K562 (cell line): ENCODE data around the gene MRGPRD. TPM values are rescaled to one million over a fixed set of nuclear protein-coding genes. Genes with fewer than 3 reads are reported as not detected.

Experiments used
- ATAC-seq: fragments of 200-7000 bp; cut with Tn5 transposase; 3 replicates; pipeline ENCODE4 v1.9.1; 2020; ENCODE audit warnings: moderate library complexity
- BruUV-seq: library from RNA; stranded (reverse); fragments of 400-500 nt; replicated peaks from 2 replicates; lab custom pipeline; 2021; lab: Mats Ljungman, UMichigan
- CTCF ChIA-PET: fragments of 300-600 bp; formaldehyde crosslinking; extraction: SDS; loops from one replicate; lab custom pipeline; 2021; ENCODE audit warnings: low intra/inter-chr PET ratio; lab: Yijun Ruan, JAX
- POLR2A ChIA-PET: fragments of 300-600, 350-650 bp; sonication (Branson Sonifier 250); formaldehyde crosslinking; extraction: SDS; loops from one replicate; lab custom pipeline; 2021; ENCODE audit warnings: antibody characterized with exemption, inconsistent platforms; lab: Yijun Ruan, JAX
- DNase-seq, 4 experiments: peaks; one replicate each; pipeline versions ENCODE4 v3.0.0 to v3.0.0-alpha.2; 2011 to 2018; ENCODE audit warnings: low spot score in 3 of 4, mixed read lengths in 3 of 4; ENCODE audit errors: extremely low read depth in 1 of 4
- FAIRE-seq: peaks from 2 replicates; lab custom pipeline; 2011; peaks lifted over from hg19 to GRCh38; lab: Jason Lieb, UNC
- H2AFZ ChIP-seq: 2 replicates; pipeline ENCODE4 v1.6.0; 2011; ENCODE audit warnings: low read depth, low read length, control low read depth, inconsistent platforms
- H3K27ac ChIP-seq: fragments of 200-600 bp; 3 replicates; pipeline ENCODE4 v1.8.0; 2011; ENCODE audit warnings: low read depth, mild to moderate bottlenecking, control low read depth, inconsistent platforms, low read length, moderate library complexity, mixed read lengths; ENCODE audit errors: extremely low read depth
- H3K27me3 ChIP-seq, 2 experiments: fragments of 300-600 bp in 1 of 2; 2 replicates in 1 of 2; 3 replicates in 1 of 2; pipeline versions ENCODE4 v1.6.0 to v1.8.0; 2011; ENCODE audit warnings: inconsistent platforms in 2 of 2, low read length in 2 of 2, mild to moderate bottlenecking in 1 of 2, mixed read lengths in 1 of 2, moderate library complexity in 1 of 2; ENCODE audit not compliant: control insufficient read depth in 2 of 2, insufficient read depth in 2 of 2
- H3K36me3 ChIP-seq: fragments of 300-600 bp; 3 replicates; pipeline ENCODE4 v1.8.0; 2011; ENCODE audit warnings: mild to moderate bottlenecking, low read length, inconsistent platforms; ENCODE audit not compliant: control insufficient read depth, insufficient read depth
- H3K4me1 ChIP-seq, 2 experiments: fragments of 200-600 bp in 1 of 2; replicated peaks in 1 of 2; 2 replicates in 1 of 2; 3 replicates in 1 of 2; pipeline versions ENCODE4 v1.5.1 to v1.8.0; 2011; ENCODE audit warnings: inconsistent platforms in 2 of 2, low read length in 2 of 2, mild to moderate bottlenecking in 1 of 2, mixed read lengths in 1 of 2, moderate library complexity in 1 of 2; ENCODE audit not compliant: control insufficient read depth in 2 of 2, insufficient read depth in 2 of 2
- H3K4me2 ChIP-seq: 2 replicates; pipeline ENCODE4 v1.6.1; 2011; ENCODE audit warnings: low read length, control low read depth, inconsistent platforms, mixed read lengths; ENCODE audit not compliant: insufficient read depth
- H3K4me3 ChIP-seq: fragments of 200-600 bp; sonication (generic), shearing (Covaris generic); 2 replicates; pipeline ENCODE4 v1.5.1; 2016; ENCODE audit warnings: control low read depth, inconsistent platforms
- H3K79me2 ChIP-seq: fragments of 200-600 bp; 3 replicates; pipeline ENCODE4 v1.8.0; 2011; ENCODE audit warnings: low read length, inconsistent platforms; ENCODE audit not compliant: control insufficient read depth, insufficient read depth
- H3K9ac ChIP-seq, 2 experiments: 2 replicates each; pipeline versions ENCODE4 v1.6.0 to v1.6.1; 2011; ENCODE audit warnings: low read depth in 2 of 2, low read length in 2 of 2, control low read depth in 1 of 2, inconsistent platforms in 1 of 2, mild to moderate bottlenecking in 1 of 2, mixed read lengths in 1 of 2; ENCODE audit not compliant: insufficient read depth in 1 of 2
- H3K9me1 ChIP-seq: one replicate; pipeline ENCODE4 v1.6.0; 2011; ENCODE audit warnings: inconsistent platforms, mild to moderate bottlenecking, low read length, moderate library complexity; ENCODE audit not compliant: control insufficient read depth, insufficient read depth
- H3K9me3 ChIP-seq: replicated peaks from 2 replicates; pipeline ENCODE4 v1.5.1; 2011; ENCODE audit warnings: low read depth, low read length, inconsistent platforms; ENCODE audit not compliant: control insufficient read depth, insufficient read depth
- H4K20me1 ChIP-seq: replicated peaks from 2 replicates; pipeline ENCODE4 v1.6.1; 2011; ENCODE audit warnings: low read length, inconsistent platforms, mixed read lengths; ENCODE audit not compliant: control insufficient read depth, insufficient read depth
- BCOR ChIP-seq: fragments of 450-650 bp; IDR thresholded peaks from 2 replicates; pipeline ENCODE4 v1.6.1; 2016
- CGGBP1 ChIP-seq: fragments of 250-450 bp; sonication (Bioruptor Pico); IDR thresholded peaks from 2 replicates; pipeline ENCODE4 v1.9.0; 2021; ENCODE audit warnings: mild to moderate bottlenecking
- FIP1L1 ChIP-seq: fragments of 200-400 bp; formaldehyde crosslinking; IDR thresholded peaks from 2 replicates; pipeline ENCODE4 v1.6.1; 2018; ENCODE audit warnings: mild to moderate bottlenecking, low read depth, low read length; ENCODE audit not compliant: poor library complexity, severe bottlenecking
- GABPB1 ChIP-seq: sonication (generic); formaldehyde crosslinking; IDR thresholded peaks from 2 replicates; pipeline ENCODE4 v1.8.0; 2022; ENCODE audit warnings: mild to moderate bottlenecking, missing genetic modification reagents
- GATAD2A ChIP-seq: fragments of 450-650 bp; IDR thresholded peaks from 2 replicates; pipeline ENCODE4 v1.6.1; 2017
- LARP7 ChIP-seq: fragments of 450-650 bp; IDR thresholded peaks from 2 replicates; pipeline ENCODE4 v1.6.1; 2016
- NFATC3 ChIP-seq: fragments of 450-650 bp; IDR thresholded peaks from 2 replicates; pipeline ENCODE4 v1.6.1; 2017; ENCODE audit warnings: mild to moderate bottlenecking
- NR0B1 ChIP-seq: fragments of 450-650 bp; IDR thresholded peaks from one replicate; pipeline ENCODE4 v1.6.1; 2018; ENCODE audit warnings: mild to moderate bottlenecking, moderate library complexity; ENCODE audit not compliant: partially characterized antibody
- NR4A1 ChIP-seq, 2 experiments: fragments of 250-450 bp in 1 of 2; fragments of 450-650 bp in 1 of 2; sonication (Bioruptor Pico) in 1 of 2; IDR thresholded peaks; 2 replicates each; pipeline versions ENCODE4 v1.4.0 to v1.6.1; 2016 to 2020; ENCODE audit warnings: mild to moderate bottlenecking in 2 of 2, missing compliant biosample characterization in 1 of 2, missing genetic modification characterization in 1 of 2, moderate library complexity in 1 of 2
- PHF21A ChIP-seq: fragments of 450-650 bp; IDR thresholded peaks from 2 replicates; pipeline ENCODE4 v1.6.1; 2017; ENCODE audit warnings: low read depth, borderline replicate concordance
- PHTF2 ChIP-seq: fragments of 250-450 bp; sonication (Bioruptor Pico); IDR thresholded peaks from 2 replicates; pipeline ENCODE4 v1.5.0; 2021; ENCODE audit warnings: mild to moderate bottlenecking
- SNRNP70 ChIP-seq: fragments of 200-400 bp; formaldehyde crosslinking; optimal IDR thresholded peaks from 2 replicates; pipeline ENCODE3; 2017; ENCODE audit warnings: low read depth, low read length
- TARDBP ChIP-seq: fragments of 450-650 bp; IDR thresholded peaks from 2 replicates; pipeline ENCODE4 v1.6.1; 2016
- ZNF121 ChIP-seq: sonication (generic); formaldehyde crosslinking; conservative IDR thresholded peaks from 2 replicates; pipeline ENCODE4 v1.8.0; 2022; ENCODE audit warnings: missing genetic modification reagents
- ZNF398 ChIP-seq: fragments of 250-450 bp; sonication (Bioruptor Pico); IDR thresholded peaks from 2 replicates; pipeline ENCODE4 v1.8.0; 2021; ENCODE audit warnings: moderate library complexity, mild to moderate bottlenecking, inconsistent platforms
- WGBS: fragments of 100-300 bp; shearing (Covaris generic); methylation state at CpG from one replicate; pipeline ENCODE4 v1.1.6; 2016; ENCODE audit warnings: low coverage, mixed read lengths; ENCODE audit not compliant: insufficient coverage; ENCODE audit errors: missing lambda C conversion rate; 5-methylcytosine and 5-hydroxymethylcytosine counted together
- in situ Hi-C: fragments of 300-500 bp; cut with MboI; formaldehyde crosslinking; loops from 4 replicates; pipeline ENCODE4 v1.15.0; 2018; ENCODE audit warnings: inconsistent platforms, mixed read lengths
- intact Hi-C: fragments of 100-400 bp; cut with micrococcal nuclease; formaldehyde crosslinking; loops from 2 replicates; pipeline ENCODE4 v1.14.2; 2022
- polyA plus RNA-seq, 8 experiments: library from polyadenylated mRNA; depleted of rRNA in 4 of 8; stranded (reverse) in 5 of 8; unstranded in 3 of 8; fragments of >200 nt; fragmentation: Nextera tagmentation in 2 of 8; fragmentation: Illumina TruSeq in 1 of 8; extraction: Ambion mirVana in 2 of 8; extraction: Trizol in 1 of 8; gene quantifications; 2 replicates each; pipeline versions ENCODE4 v1.2.1 to v1.2.3, GENCODE V29; 2011 to 2014; ENCODE audit warnings: inconsistent platforms in 1 of 8, missing spikeins in 1 of 8
- total RNA-seq, 7 experiments: library from RNA; depleted of rRNA in 6 of 7; stranded (reverse); fragments of >200 nt in 6 of 7; fragmentation: Illumina TruSeq in 2 of 7; extraction: Trizol in 2 of 7; gene quantifications; 2 replicates each; pipeline versions ENCODE4 v1.2.1 to v1.2.3, GENCODE V29; 2011 to 2021; ENCODE audit warnings: low replicate concordance in 1 of 7

The MRGPRD gene
- total and polyA plus RNA-seq, 9 of the 15 experiments (the other 6 are each of a cell fraction or from before 2014, with no cell fraction given): not detected

- Histone ChIP-seq H3K79me2 (no peaks in the 10 kb centered on the region), H3K27ac (no peak overlapping the region), H2AFZ (no peak overlapping the region), H3K9ac (no peak overlapping the region), H3K4me2 (no peak overlapping the region), H3K9me3 (no peaks in the 10 kb centered on the region)
- DNase-seq: no peak
- no peak for ATAC-seq
- BruUV-seq: no TSS peak
- 4% methylated on average over 8 of the region's 12 CpGs for WGBS
- intact Hi-C loops: no loop called here
- FAIRE-seq: no peak
- in situ Hi-C loops: no loop called here
- TF ChIP-seq FIP1L1 (no peak), TARDBP (no peak), ZNF121 (no peak), CGGBP1 (CRISPR knock-in tag) (no peak), ZNF398 (CRISPR knock-in tag) (no peak), NFATC3 (no peak), SNRNP70 (no peak), NR0B1 (no peak), BCOR (no peak), PHF21A (no peak), LARP7 (no peak), GATAD2A (no peak), NR4A1 (CRISPR knock-in tag; IDR thresholded peaks at IDR 0.05) (no peak), NR4A1 (tag; IDR thresholded peaks at IDR 0.05) (no peak), GABPB1 (CRISPR knock-in tag) (no peak), PHTF2 (CRISPR knock-in tag) (no peak)
- TF ChIP-seq, all 486 proteins: peak for 0
- no peaks in the 10 kb centered on the region for H3K36me3 ChIP-seq
- no peaks in the 10 kb centered on the region for H3K9me1 ChIP-seq
- no peaks in the 10 kb centered on the region; the same call in none of the 2 replicates for H4K20me1 ChIP-seq
- H3K4me3 ChIP-seq: no peak overlapping the region
- peaks cover 19 to 44% of the 10 kb centered on the region in 2 experiments; a peak in 4 of 5 replicates for H3K27me3 ChIP-seq
- POLR2A ChIA-PET: interaction anchor here (0.6 kb wide), 1 partner anchor 292 kb away, joined by 3 read pairs; no protein-coding TSS in a partner anchor
- peaks cover 8 to 23% of the 10 kb centered on the region in 2 experiments; a peak in 4 of 5 replicates for H3K4me1 ChIP-seq
- CTCF ChIA-PET: no interaction called here
These were observed 24.1 kb downstream of the MRGPRD start for GRCh38 chr11:68956547-68957254.
